Measurements from ENCODE around the gene SIN3A.

DNA sequence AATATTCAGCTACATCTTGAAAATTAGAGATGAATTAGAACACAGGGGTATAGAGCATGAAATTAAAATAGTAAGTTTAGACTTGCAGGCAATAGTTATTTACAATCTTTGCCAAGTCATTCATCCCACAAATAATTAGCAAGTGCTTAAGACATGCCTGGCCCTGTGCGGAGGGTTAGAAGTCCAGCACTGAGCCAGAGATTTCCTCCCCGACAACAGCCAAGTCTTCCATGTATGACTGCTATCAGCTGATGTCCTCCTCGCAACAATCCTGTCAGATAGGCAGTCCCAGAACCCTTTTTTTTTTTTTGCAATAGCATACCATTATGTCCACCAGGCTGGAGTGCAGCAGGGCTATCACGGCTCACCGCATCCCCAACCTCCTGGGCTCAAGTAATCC is 14.6 kb downstream of the SIN3A start:
- TF ChIP-seq GATA2 (IDR thresholded peaks at IDR 0.05; ENCODE audit: low read depth, low read length): no peak
- TF ChIP-seq GATA3 (IDR thresholded peaks at IDR 0.05; ENCODE audit: low read depth, low read length): no peak
